Panc1 (cell line): ENCODE data around the gene RPRD1B. TPM values are rescaled to one million over a fixed set of nuclear protein-coding genes. Genes with fewer than 3 reads are reported as not detected.

Source experiments
- ATAC-seq: fragments of 200-7000 bp; cut with Tn5 transposase; 2 replicates; pipeline ENCODE4 v1.9.1; 2020; ENCODE audit warnings: mild to moderate bottlenecking, moderate library complexity
- BruUV-seq: library from RNA; stranded (reverse); fragments of 400-500 nt; replicated peaks from 2 replicates; lab custom pipeline; 2021; lab: Mats Ljungman, UMichigan
- CTCF ChIA-PET: fragments of 300-600 bp; sonication (Branson Sonifier 250); formaldehyde crosslinking; loops from one replicate; lab custom pipeline; 2022; ENCODE audit warnings: antibody characterized with exemption; lab: Charles Lee
- POLR2A ChIA-PET: fragments of 300-600 bp; sonication (Branson Sonifier 250); formaldehyde crosslinking; loops from one replicate; lab custom pipeline; 2022; ENCODE audit warnings: antibody characterized with exemption; lab: Charles Lee
- DNase-seq: peaks from one replicate; pipeline ENCODE4 v3.0.0-alpha.2; 2010; ENCODE audit warnings: low read depth, low spot score
- H3K27ac ChIP-seq: 2 replicates; pipeline ENCODE4 v1.5.1; 2011; ENCODE audit warnings: mild to moderate bottlenecking, low read length, inconsistent platforms
- H3K27me3 ChIP-seq: fragments of 200-500 bp; sonication (Bioruptor generic); 2 replicates; pipeline ENCODE4 v1.6.0; 2014; ENCODE audit warnings: low read length, inconsistent platforms; ENCODE audit not compliant: control insufficient read depth, insufficient read depth
- H3K36me3 ChIP-seq: fragments of 200-500 bp; sonication (Bioruptor generic); 2 replicates; pipeline ENCODE4 v1.5.1; 2014; ENCODE audit warnings: inconsistent platforms, mild to moderate bottlenecking, low read length, moderate library complexity; ENCODE audit not compliant: control insufficient read depth, insufficient read depth
- H3K4me1 ChIP-seq: 2 replicates; pipeline ENCODE4 v1.5.1; 2011; ENCODE audit warnings: inconsistent platforms, mild to moderate bottlenecking, low read length, moderate library complexity; ENCODE audit not compliant: control insufficient read depth, insufficient read depth
- H3K4me3 ChIP-seq, 2 experiments: 2 replicates each; pipeline ENCODE4 v1.5.1; 2011 to 2012; ENCODE audit warnings: low read depth in 2 of 2, low read length in 2 of 2, mild to moderate bottlenecking in 2 of 2, inconsistent platforms in 1 of 2, moderate library complexity in 1 of 2
- H3K9me3 ChIP-seq: fragments of 200-500 bp; sonication (Bioruptor generic); 2 replicates; pipeline ENCODE4 v1.5.1; 2014; ENCODE audit warnings: low read depth, mild to moderate bottlenecking, inconsistent platforms, low read length, moderate library complexity; ENCODE audit not compliant: control insufficient read depth, insufficient read depth
- POLR2AphosphoS5 ChIP-seq: IDR thresholded peaks from 2 replicates; pipeline ENCODE4 v1.6.1; 2012; ENCODE audit warnings: mild to moderate bottlenecking, low read depth, low read length, moderate library complexity
- SIN3A ChIP-seq: IDR thresholded peaks from 2 replicates; pipeline ENCODE4 v1.6.1; 2012; ENCODE audit warnings: low read depth, mild to moderate bottlenecking, low read length, moderate library complexity, borderline replicate concordance; ENCODE audit not compliant: insufficient read depth
- TCF7L2 ChIP-seq: IDR thresholded peaks from 2 replicates; pipeline ENCODE4 v1.6.1; 2011; ENCODE audit warnings: mild to moderate bottlenecking, low read depth, low read length, inconsistent platforms
- in situ Hi-C: cut with HindIII; loops from 2 replicates; pipeline ENCODE4 v1.10.0; 2016; ENCODE audit warnings: low sequenced_read_pairs, low pct_unique_long_range_greater_than_20kb
- intact Hi-C: fragments of 100-400 bp; cut with micrococcal nuclease; formaldehyde crosslinking; loops from one replicate; pipeline ENCODE4 v1.10.0; 2022; ENCODE audit not compliant: unreplicated experiment
- total RNA-seq: library from RNA; stranded (reverse); gene quantifications from one replicate; pipeline ENCODE4 v1.2.1, GENCODE V29; 2021; ENCODE audit not compliant: unreplicated experiment
- TF ChIP-seq, protein P1 (sequence below), 2 experiments: IDR thresholded peaks; 2 replicates each; pipeline ENCODE4 v1.6.1; 2011 to 2012; ENCODE audit warnings: low read depth in 2 of 2, control low read depth in 1 of 2, low read length in 1 of 2, mild to moderate bottlenecking in 1 of 2, moderate library complexity in 1 of 2; ENCODE audit not compliant: insufficient read depth in 1 of 2
- TF ChIP-seq, protein P2 (sequence below): fragments of 450-650 bp; IDR thresholded peaks from 2 replicates; pipeline ENCODE4 v1.5.1; 2017; ENCODE audit warnings: mild to moderate bottlenecking

Gene RPRD1B
- total RNA-seq, 1 experiment from 2014 or later, result 33.6 TPM

DNA sequence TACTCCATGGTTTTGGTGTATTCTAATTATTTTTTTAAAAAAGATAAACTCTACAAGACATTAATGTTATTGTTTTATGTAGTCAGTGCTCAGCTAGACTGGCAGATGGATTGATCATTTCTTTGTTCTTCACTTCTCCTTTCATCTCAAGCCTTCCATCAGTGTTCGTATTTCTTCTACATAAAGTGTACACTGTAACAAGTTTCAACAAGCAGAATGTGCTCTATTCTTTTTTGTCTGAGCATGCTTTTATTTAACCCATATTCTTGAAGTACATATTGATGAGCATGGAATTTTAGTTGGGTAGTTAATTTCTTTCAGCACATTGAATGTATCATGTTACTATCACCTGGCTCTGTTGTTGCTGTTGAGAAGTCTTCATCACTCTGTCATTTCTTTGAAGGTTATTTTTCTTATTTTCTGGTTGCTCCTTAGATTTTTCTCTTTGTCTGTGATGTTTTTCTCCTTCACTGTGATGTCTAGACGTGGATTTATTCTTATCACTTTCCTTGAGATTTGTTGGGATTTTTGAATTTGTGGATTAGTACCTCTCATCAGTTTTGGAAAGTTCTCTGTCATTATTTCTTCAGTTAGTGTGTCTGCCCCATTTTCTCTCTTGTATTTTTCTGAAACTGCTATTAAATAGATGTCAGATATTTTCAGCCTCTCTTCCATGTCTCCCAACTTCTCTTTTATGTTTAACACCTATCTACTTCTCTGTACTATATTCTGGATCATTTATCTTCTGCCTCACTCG lies 83.0 kb downstream of the RPRD1B start:
- ChIA-PET POLR2A (no interaction called here), CTCF (no interaction called here)
- Histone ChIP-seq H3K4me1 (peaks cover 5% of the 10 kb centered on the region; the same call in 1 of the 2 replicates), H3K27ac (peak overlapping the region; percentile 45; the same call in 1 of the 2 replicates), H3K4me3 (no peak overlapping the region), H3K27me3 (no peaks in the 10 kb centered on the region), H3K36me3 (no peaks in the 10 kb centered on the region), H3K9me3 (no peaks in the 10 kb centered on the region)
- no TSS peak for BruUV-seq
- ATAC-seq, result no peak
- intact Hi-C loops, result no loop called here
- DNase-seq, result no peak
- in situ Hi-C loops, result no loop called here
- TF ChIP-seq, protein P1, sequence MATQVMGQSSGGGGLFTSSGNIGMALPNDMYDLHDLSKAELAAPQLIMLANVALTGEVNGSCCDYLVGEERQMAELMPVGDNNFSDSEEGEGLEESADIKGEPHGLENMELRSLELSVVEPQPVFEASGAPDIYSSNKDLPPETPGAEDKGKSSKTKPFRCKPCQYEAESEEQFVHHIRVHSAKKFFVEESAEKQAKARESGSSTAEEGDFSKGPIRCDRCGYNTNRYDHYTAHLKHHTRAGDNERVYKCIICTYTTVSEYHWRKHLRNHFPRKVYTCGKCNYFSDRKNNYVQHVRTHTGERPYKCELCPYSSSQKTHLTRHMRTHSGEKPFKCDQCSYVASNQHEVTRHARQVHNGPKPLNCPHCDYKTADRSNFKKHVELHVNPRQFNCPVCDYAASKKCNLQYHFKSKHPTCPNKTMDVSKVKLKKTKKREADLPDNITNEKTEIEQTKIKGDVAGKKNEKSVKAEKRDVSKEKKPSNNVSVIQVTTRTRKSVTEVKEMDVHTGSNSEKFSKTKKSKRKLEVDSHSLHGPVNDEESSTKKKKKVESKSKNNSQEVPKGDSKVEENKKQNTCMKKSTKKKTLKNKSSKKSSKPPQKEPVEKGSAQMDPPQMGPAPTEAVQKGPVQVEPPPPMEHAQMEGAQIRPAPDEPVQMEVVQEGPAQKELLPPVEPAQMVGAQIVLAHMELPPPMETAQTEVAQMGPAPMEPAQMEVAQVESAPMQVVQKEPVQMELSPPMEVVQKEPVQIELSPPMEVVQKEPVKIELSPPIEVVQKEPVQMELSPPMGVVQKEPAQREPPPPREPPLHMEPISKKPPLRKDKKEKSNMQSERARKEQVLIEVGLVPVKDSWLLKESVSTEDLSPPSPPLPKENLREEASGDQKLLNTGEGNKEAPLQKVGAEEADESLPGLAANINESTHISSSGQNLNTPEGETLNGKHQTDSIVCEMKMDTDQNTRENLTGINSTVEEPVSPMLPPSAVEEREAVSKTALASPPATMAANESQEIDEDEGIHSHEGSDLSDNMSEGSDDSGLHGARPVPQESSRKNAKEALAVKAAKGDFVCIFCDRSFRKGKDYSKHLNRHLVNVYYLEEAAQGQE (IDR thresholded peaks at IDR 0.05; ENCODE audit: insufficient read depth in 1 of 2, low read depth in 2 of 2, low read length in 1 of 2), result no peak
- TF ChIP-seq, protein P2, sequence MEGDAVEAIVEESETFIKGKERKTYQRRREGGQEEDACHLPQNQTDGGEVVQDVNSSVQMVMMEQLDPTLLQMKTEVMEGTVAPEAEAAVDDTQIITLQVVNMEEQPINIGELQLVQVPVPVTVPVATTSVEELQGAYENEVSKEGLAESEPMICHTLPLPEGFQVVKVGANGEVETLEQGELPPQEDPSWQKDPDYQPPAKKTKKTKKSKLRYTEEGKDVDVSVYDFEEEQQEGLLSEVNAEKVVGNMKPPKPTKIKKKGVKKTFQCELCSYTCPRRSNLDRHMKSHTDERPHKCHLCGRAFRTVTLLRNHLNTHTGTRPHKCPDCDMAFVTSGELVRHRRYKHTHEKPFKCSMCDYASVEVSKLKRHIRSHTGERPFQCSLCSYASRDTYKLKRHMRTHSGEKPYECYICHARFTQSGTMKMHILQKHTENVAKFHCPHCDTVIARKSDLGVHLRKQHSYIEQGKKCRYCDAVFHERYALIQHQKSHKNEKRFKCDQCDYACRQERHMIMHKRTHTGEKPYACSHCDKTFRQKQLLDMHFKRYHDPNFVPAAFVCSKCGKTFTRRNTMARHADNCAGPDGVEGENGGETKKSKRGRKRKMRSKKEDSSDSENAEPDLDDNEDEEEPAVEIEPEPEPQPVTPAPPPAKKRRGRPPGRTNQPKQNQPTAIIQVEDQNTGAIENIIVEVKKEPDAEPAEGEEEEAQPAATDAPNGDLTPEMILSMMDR, result no peak
- TF ChIP-seq TCF7L2, result no peak
- TF ChIP-seq SIN3A, result no peak

DNA sequence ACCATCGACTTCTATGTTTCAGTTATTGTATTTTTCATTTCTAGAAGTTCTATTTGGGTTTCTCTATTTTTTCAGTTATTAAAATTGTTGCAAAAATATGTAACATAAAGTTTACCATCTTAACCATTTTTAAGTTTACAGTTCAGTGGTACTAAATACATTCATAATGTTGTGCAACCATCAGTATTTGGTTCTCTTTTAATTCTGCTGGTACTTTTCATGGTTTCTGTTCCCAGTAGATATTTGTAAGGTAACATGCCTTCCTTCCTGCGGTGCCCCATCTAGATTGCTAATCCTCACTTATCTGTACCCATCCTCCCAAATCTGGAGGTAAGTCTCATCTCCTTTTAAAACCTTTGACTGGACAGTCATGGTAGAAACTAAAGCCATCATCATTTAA lies 83.7 kb downstream of the RPRD1B start:
- no peaks in the 10 kb centered on the region for H3K9me3 ChIP-seq
- H3K27me3 ChIP-seq, result no peaks in the 10 kb centered on the region
- DNase-seq (no peak), ATAC-seq (no peak)
- ChIA-PET CTCF (no interaction called here), POLR2A (no interaction called here)
- H3K4me1 ChIP-seq, result peaks cover 4% of the 10 kb centered on the region; the same call in 1 of the 2 replicates
- in situ Hi-C loops (no loop called here), intact Hi-C loops (no loop called here)
- BruUV-seq, result no TSS peak
- no peaks in the 10 kb centered on the region for H3K36me3 ChIP-seq
- TF ChIP-seq, protein P2, result no peak
- TF ChIP-seq POLR2AphosphoS5 (no peak), SIN3A (no peak)
- TF ChIP-seq, protein P1 (IDR thresholded peaks at IDR 0.05; ENCODE audit: insufficient read depth in 1 of 2, low read depth in 2 of 2, low read length in 1 of 2), result no peak
- H3K27ac ChIP-seq, result peak overlapping the region; percentile 75
- H3K4me3 ChIP-seq, result no peak overlapping the region
